ENCODE measurements around the gene BPIFB6. TPM values are rescaled to one million over a fixed set of nuclear protein-coding genes. Genes with fewer than 3 reads are reported as not detected.

Gene BPIFB6
- total and polyA plus RNA-seq, 7 donors = not detected

DNA sequence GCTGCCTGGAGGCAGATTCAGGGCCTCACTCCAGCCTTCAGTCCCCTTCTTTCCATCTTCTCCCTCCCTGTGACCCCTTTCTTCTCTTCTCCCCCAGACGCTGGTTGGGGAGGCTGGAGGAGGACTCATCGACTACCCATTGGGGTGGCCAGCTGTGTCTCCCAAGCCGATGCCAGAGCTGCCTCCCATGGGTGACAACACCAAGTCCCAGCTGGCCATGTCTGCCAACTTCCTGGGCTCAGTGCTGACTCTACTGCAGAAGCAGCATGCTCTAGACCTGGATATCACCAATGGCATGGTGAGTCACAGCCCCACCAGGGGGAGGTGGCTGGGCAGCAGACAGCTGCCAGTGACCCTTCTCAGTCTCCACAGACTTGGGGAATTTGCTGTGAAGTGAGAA is 60.9 kb downstream of the BPIFB6 start:
- Histone ChIP-seq H3K4me1 (no peaks in the 10 kb centered on the region), H3K27ac (no peak overlapping the region), H3K36me3 (ENCODE audit: insufficient read depth in 1 of 2, low read depth in 1 of 2) (no peaks in the 10 kb centered on the region), H3K27me3 (ENCODE audit: insufficient read depth in 3 of 3, low read length in 2 of 3) (peaks cover 0 to 3% (median under 1%) of the 10 kb centered on the region in 3 donors), H3K9me3 (no peaks in the 10 kb centered on the region), H3K4me3 (no peak overlapping the region)
- DNase-seq (no peak), ATAC-seq (no peak)
- TF ChIP-seq, protein P1, sequence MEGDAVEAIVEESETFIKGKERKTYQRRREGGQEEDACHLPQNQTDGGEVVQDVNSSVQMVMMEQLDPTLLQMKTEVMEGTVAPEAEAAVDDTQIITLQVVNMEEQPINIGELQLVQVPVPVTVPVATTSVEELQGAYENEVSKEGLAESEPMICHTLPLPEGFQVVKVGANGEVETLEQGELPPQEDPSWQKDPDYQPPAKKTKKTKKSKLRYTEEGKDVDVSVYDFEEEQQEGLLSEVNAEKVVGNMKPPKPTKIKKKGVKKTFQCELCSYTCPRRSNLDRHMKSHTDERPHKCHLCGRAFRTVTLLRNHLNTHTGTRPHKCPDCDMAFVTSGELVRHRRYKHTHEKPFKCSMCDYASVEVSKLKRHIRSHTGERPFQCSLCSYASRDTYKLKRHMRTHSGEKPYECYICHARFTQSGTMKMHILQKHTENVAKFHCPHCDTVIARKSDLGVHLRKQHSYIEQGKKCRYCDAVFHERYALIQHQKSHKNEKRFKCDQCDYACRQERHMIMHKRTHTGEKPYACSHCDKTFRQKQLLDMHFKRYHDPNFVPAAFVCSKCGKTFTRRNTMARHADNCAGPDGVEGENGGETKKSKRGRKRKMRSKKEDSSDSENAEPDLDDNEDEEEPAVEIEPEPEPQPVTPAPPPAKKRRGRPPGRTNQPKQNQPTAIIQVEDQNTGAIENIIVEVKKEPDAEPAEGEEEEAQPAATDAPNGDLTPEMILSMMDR (IDR thresholded peaks at IDR 0.05) = no peak
- 48 to 70% (median 63%) methylated on average over 3 of the region's 3 CpGs for WGBS, 3 donors
- intact Hi-C loops (cut with DNase I) = loop anchor here in 1 of 2 donors (10.0 kb wide), 1 partner anchor 202 kb away; no protein-coding TSS in a partner anchor

DNA sequence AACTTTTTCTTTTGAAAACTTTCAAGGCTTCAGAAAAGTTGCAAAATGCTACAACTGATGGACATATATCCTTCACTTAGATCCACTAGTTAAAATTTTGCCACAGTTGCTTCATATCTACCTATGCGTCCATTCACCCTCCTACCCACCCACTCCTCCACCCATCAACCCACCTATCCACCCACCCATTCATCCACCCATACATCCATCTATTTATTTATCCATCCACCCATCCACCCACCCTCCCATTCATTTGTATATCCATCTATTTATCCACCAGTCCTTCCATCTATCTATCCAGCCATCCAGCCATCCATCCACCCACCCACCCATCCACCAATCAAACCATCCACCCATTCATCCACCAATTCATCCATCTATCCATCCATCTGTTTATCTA is 61.6 kb downstream of the BPIFB6 start:
- 73 to 94% (median 80%) methylated on average over 1 of the region's 1 CpG for WGBS, 3 donors
- no peaks in the 10 kb centered on the region for H3K4me1 ChIP-seq
- TF ChIP-seq, protein P1 (IDR thresholded peaks at IDR 0.05) = no peak
- H3K4me3 ChIP-seq = no peak overlapping the region
- no peaks in the 10 kb centered on the region for H3K36me3 ChIP-seq (ENCODE audit: insufficient read depth in 1 of 2, low read depth in 1 of 2)
- H3K27me3 ChIP-seq (ENCODE audit: insufficient read depth in 3 of 3, low read length in 2 of 3) = peaks cover 0 to 3% (median 3%) of the 10 kb centered on the region in 3 donors
- no peak for DNase-seq
- H3K9me3 ChIP-seq = no peaks in the 10 kb centered on the region
- no peak for ATAC-seq
- intact Hi-C loops (cut with DNase I) = loop anchor here in 1 of 2 donors (10.0 kb wide), 1 partner anchor 202 kb away; no protein-coding TSS in a partner anchor
- no peak overlapping the region for H3K27ac ChIP-seq

DNA sequence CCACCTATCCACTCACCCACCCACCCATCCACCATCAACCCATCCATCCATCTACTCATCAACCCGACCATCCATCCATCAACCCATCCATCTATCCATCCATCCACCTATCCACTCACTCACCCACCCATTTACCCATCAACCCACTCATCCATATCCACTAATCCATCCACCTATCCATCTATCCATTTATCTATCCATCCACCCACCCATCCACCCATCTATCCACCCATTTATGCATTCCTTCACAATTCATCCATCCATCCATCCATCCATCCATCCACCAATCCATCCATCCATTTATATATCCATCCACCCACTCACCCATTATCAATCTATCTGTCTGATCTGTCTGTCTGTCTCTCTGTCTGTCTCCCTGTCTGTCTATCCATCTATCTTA is 62.1 kb downstream of the BPIFB6 start:
- intact Hi-C loops (cut with DNase I) = loop anchor here in 1 of 2 donors (10.0 kb wide), 1 partner anchor 201 kb away; no protein-coding TSS in a partner anchor
- 46 to 50% methylated on average over 1 of the region's 1 CpG; no CpG with 5 or more reads in 1 of the 3 donors for WGBS, 3 donors
- no peak for DNase-seq
- H3K36me3 ChIP-seq (ENCODE audit: insufficient read depth in 1 of 2, low read depth in 1 of 2) = no peaks in the 10 kb centered on the region
- no peak for ATAC-seq
- H3K27ac ChIP-seq = no peak overlapping the region
- H3K4me1 ChIP-seq = no peaks in the 10 kb centered on the region
- TF ChIP-seq, protein P1 (IDR thresholded peaks at IDR 0.05) = no peak
- H3K4me3 ChIP-seq = no peak overlapping the region
- H3K9me3 ChIP-seq = no peaks in the 10 kb centered on the region
- H3K27me3 ChIP-seq (ENCODE audit: insufficient read depth in 3 of 3, low read length in 2 of 3) = peaks cover 0 to 3% (median 3%) of the 10 kb centered on the region in 3 donors

Other genes with a start within 250 kb of the BPIFB6 start
- 10 to 100 TPM; 34.8 to 62.9 (median 54.7) TPM for gene MAPRE1, start 211.7 kb upstream of the BPIFB6 start, total RNA-seq
- gene MAPRE1, start 211.7 kb upstream of the BPIFB6 start, polyA plus RNA-seq = 10 to 100 TPM; 30.9 to 77.8 (median 51.5) TPM
- gene EFCAB8, start 172.7 kb upstream of the BPIFB6 start, total RNA-seq = under 1 TPM in 1 of 4 donors, not detected in 3; 0.08 TPM
- under 1 TPM in 2 of 3 donors, not detected in 1; 0.03 to 0.04 TPM for gene EFCAB8, start 172.7 kb upstream of the BPIFB6 start, polyA plus RNA-seq
- gene SUN5, start 27.2 kb upstream of the BPIFB6 start, total RNA-seq = not detected
- not detected for gene SUN5, start 27.2 kb upstream of the BPIFB6 start, polyA plus RNA-seq
- not detected for gene BPIFB2, start 23.9 kb upstream of the BPIFB6 start, total RNA-seq
- not detected for gene BPIFB2, start 23.9 kb upstream of the BPIFB6 start, polyA plus RNA-seq
- not detected for gene BPIFB3, start 22.3 kb downstream of the BPIFB6 start, total RNA-seq
- gene BPIFB3, start 22.3 kb downstream of the BPIFB6 start, polyA plus RNA-seq = not detected
- not detected for gene BPIFB4, start 48.0 kb downstream of the BPIFB6 start, total RNA-seq
- gene BPIFB4, start 48.0 kb downstream of the BPIFB6 start, polyA plus RNA-seq = not detected
- gene BPIFA2, start 136.5 kb downstream of the BPIFB6 start, total RNA-seq = not detected
- not detected for gene BPIFA2, start 136.5 kb downstream of the BPIFB6 start, polyA plus RNA-seq
- gene BPIFA3, start 185.7 kb downstream of the BPIFB6 start, total RNA-seq = not detected
- not detected for gene BPIFA3, start 185.7 kb downstream of the BPIFB6 start, polyA plus RNA-seq
- gene BPIFA1, start 204.3 kb downstream of the BPIFB6 start, total RNA-seq = not detected
- not detected for gene BPIFA1, start 204.3 kb downstream of the BPIFB6 start, polyA plus RNA-seq